Stimulated activated CD8-positive, alpha-beta memory T cell treated with anti-CD3 and anti-CD28 coated beads, Interleukin-7, amount 100 ng/mL, for 48 hours (primary cell): ENCODE measurements around the gene VCL.
"Not testable (repeated sequence)": the region's sequence is repeated elsewhere in the genome, so short reads cannot be mapped to it uniquely, and the experiment has no call there.

Experiments
- DNase-seq, 2 donors: peaks; one replicate each; pipeline ENCODE4 v3.0.0-alpha.2; 2020; ENCODE audit warnings: low read depth in 1 of 2; ENCODE audit errors: extremely low read depth in 1 of 2

VCL gene

GRCh38 chr10:74146980-74147379 lies 149.1 kb downstream of the VCL start:
- not testable (repeated sequence) for DNase-seq

GRCh38 chr10:74150204-74150989 lies 152.5 kb downstream of the VCL start, which contains the start of gene AP3M1:
Gene AP3M1, minus strand, starts transcription at chr10:74150828. Its CDS starts 12,449 bp downstream, at chr10:74138379.
- peak; percentile 43 to 73 for DNase-seq

GRCh38 chr10:74150990-74151878 lies 153.3 kb downstream of the VCL start, which contains the start of gene ADK:
Gene ADK, plus strand, starts transcription at chr10:74151221. Its CDS starts 58 bp downstream, at chr10:74151279.
- peak; percentile 99 to 100 for DNase-seq

- no peak for DNase-seq
Measured at GRCh38 chr10:74151879-74152722, 154.2 kb downstream of the VCL start.

GRCh38 chr10:74153123-74153522 lies 155.2 kb downstream of the VCL start:
- DNase-seq: no peak

DNA sequence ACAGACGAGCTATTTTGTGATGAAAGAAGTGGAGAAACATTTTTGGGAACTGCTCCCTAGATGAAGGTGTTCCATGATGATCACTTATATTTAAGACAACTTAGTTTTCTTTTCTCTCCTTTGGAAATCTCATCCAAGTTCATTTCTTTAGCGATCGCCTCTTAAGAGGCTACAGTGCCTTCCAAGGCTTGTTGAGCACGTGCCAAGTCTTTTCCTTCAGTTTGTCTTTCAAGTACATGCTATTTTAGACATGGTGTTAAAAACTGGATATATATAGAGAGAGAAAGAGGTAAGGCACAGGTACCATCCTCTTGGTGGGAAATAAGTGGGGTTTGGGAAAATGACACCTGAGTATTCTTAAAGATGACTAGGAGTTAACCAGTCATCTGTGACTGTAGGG lies 155.8 kb downstream of the VCL start:
- DNase-seq: no peak

DNA sequence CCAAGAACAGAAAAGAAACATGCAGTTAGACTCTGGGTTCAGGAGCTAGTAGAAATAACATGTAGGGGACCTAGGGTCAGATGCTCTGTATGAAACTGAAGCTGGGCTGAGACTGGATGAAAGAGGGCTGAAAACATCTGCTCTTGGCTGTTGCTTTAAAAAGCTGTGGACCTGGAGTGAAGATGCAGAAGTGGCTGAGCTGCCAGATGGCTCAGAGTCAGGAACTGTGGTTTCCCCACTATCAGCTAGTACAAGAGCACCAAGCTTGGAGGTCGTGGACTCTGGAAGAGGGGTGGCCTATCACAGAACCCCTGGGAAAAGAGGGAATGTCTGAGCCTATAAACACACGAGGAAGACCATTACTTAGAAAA lies 159.0 kb downstream of the VCL start:
- no peak for DNase-seq

DNA sequence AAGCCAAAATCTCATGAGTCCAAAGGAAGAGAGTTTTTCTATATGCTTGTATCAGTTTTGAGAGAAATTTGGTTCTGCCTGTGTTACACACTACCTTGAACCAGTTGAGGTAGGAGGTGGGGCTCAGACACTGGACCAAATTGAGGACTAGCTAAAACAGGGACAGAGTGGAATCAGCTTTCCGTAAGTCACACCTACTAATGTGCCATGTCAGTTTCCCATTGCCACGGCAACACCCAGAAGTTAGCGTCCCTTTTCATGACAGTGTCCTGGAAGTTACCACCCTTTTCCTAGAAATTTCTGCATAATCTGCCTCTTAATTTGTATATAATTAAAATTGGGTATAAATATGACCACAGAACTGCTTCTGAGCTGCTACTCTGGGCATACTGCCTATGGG lies 162.1 kb downstream of the VCL start:
- DNase-seq: no peak

GRCh38 chr10:74163319-74164068 lies 165.6 kb downstream of the VCL start:
- no peak for DNase-seq

DNA sequence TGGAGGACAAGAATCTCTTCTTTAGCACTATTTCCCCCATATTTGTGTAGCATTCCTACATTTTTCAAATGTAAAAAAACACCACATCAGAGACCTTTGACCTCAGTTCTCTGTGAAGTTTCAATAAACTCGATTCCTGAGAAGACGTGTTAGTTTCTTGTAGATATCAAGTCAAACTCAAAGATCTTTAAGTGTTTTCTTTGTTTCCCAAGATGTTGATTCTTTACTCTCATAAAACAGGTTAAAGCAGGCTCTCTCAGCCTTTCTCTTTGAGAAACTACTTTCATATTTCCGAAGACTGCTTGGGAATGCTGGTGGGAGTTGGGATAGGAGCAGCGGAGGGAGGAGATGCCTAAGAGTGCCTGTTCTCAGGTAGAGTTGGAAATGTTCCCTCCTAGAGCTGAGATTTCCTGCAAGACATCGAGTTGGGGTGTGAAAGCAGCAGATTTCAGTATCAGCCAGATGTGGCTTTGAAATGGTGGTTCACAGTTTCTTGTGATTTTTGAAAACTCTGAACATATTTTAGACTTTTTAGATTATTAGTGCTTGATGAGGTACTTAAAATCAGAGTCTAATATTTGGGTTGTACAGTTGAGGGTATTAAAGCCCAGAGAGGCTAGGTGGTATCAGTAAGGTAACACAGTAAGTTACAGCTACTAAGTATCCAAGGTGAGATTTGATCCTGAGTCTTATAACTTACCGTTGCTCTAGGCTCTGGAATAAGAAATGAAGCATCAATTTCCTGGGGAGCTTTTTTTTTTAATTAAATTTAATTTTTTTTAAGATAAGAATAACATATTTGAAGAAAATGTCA lies 167.0 kb downstream of the VCL start:
- DNase-seq: no peak

DNA sequence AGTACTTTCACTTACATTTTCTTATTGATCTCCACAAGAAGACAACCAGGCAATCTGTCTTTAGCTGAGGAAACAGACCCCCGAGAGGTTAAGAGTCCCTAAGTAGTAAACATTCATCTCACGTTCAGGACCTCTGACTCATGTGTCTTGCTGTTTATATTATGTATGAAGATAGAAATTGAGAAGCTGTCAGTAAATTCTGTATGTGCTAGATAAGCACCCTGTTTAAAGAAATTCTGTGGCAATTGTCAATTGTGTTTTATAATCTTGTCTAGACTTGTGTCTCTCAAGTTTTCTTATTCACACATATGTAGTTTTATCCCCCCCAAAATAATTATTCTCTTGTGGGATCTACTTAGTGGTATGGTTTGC lies 167.6 kb downstream of the VCL start:
- no peak for DNase-seq

DNA sequence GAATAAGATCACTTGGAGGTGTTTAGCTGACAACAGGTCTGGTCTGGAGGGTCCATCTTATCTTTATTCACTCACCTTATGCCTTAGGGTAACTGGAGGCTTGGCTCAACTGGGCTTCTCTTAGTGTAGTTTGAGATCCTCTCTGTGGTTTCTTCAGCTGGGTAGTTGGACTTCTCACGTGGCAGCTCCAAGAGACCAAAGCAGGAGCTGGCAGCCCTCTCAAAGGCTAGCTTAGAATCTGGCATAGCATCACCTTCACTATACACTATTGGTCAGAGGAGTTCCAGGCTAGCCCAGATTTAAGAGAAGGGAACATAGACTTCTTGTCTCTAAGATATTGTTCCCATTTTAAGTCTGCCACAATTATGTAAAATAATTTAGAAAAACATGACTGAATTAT lies 169.5 kb downstream of the VCL start:
- no peak for DNase-seq
